ENCODE results near the gene ODAD3. TPM values are rescaled to one million over a fixed set of nuclear protein-coding genes. Genes with fewer than 3 reads are reported as not detected.

Gene ODAD3
- total and polyA plus RNA-seq, 2 donors (not counting 1 experiment from before 2014, with no cell fraction given): 0.18 to 0.62 TPM

- Mint-ChIP-seq H3K9me3 (ENCODE audit: insufficient read depth) (no peaks in the 10 kb centered on the region), H3K4me3 (peak overlapping the region; percentile 78), H3K4me1 (peaks cover 33% of the 10 kb centered on the region), H3K27ac (peak overlapping the region; percentile 89), H3K27me3 (no peaks in the 10 kb centered on the region)
- Histone ChIP-seq H3K79me2 (ENCODE audit: control insufficient read depth, insufficient read depth, low read length) (peaks cover 33% of the 10 kb centered on the region), H3K27me3 (replicated peaks in 1 of 4; ENCODE audit: control extremely low read depth in 1 of 4, control insufficient read depth in 3 of 4, insufficient read depth in 4 of 4, low read length in 3 of 4) (no peaks in the 10 kb centered on the region), H4K20me1 (ENCODE audit: control insufficient read depth, insufficient read depth, low read length, poor library complexity, severe bottlenecking) (peaks cover 19% of the 10 kb centered on the region), H3K4me1 (ENCODE audit: control insufficient read depth in 2 of 2, insufficient read depth in 2 of 2, low read length in 2 of 2) (peaks cover 27 to 40% of the 10 kb centered on the region in 2 donors), H3K9me3 (ENCODE audit: control extremely low read depth in 1 of 3, control insufficient read depth in 2 of 3, insufficient read depth in 1 of 3, low read length in 2 of 3) (peaks cover 0 to 2% (median 0%) of the 10 kb centered on the region in 3 donors), H3K36me3 (replicated peaks in 1 of 2; ENCODE audit: control extremely low read depth in 1 of 2, control insufficient read depth in 1 of 2, extremely low read depth in 1 of 2, insufficient read depth in 2 of 2, low read length in 1 of 2) (peaks cover 0 to 50% of the 10 kb centered on the region in 2 experiments), H3K27ac (ENCODE audit: low read length in 2 of 2) (peak overlapping the region; percentile 87 to 88), H3K4me3 (ENCODE audit: control extremely low read depth in 1 of 5, extremely low read depth in 1 of 5, insufficient read depth in 1 of 5, low read depth in 2 of 5, low read length in 4 of 5) (no peak overlapping the region), H3K4me2 (replicated peaks; ENCODE audit: low read depth, low read length, poor library complexity, severe bottlenecking) (peak overlapping the region; percentile 51), H2AFZ (ENCODE audit: insufficient read depth, low read depth, low read length, poor library complexity, severe bottlenecking) (no peak overlapping the region), H3K9ac (ENCODE audit: low read length) (no peak overlapping the region)
- CTCF ChIA-PET: interaction anchor here (1.0 kb wide), 1 partner anchor 57 kb away, joined by 5 read pairs; no protein-coding TSS in a partner anchor
- TF ChIP-seq CTCF (IDR thresholded peaks at IDR 0.05) (no peak), EZH2 (IDR thresholded peaks at IDR 0.05; ENCODE audit: borderline replicate concordance, insufficient read depth, low read depth, low read length, poor library complexity, severe bottlenecking) (no peak)
- intact Hi-C loops (cut with micrococcal nuclease): loop anchor here (5.0 kb wide), 1 partner anchor 144 kb away; no protein-coding TSS in a partner anchor
- POLR2A ChIA-PET: interaction anchor here (0.7 kb wide), 1 partner anchor 178 kb away, joined by 3 read pairs; no protein-coding TSS in a partner anchor
- 2% methylated on average over 5 of the region's 9 CpGs for WGBS (ENCODE audit: insufficient coverage)
- ATAC-seq (ENCODE audit: low read depth) (peak; percentile 11), DNase-seq (peak; percentile 90)
Measured at GRCh38 chr19:11437955-11438354, 3.0 kb upstream of the ODAD3 start.

- Histone ChIP-seq H3K4me2 (replicated peaks; ENCODE audit: low read depth, low read length, poor library complexity, severe bottlenecking) (peak overlapping the region; percentile 97), H3K79me2 (ENCODE audit: control insufficient read depth, insufficient read depth, low read length) (peaks cover 33% of the 10 kb centered on the region), H3K9me3 (ENCODE audit: control extremely low read depth in 1 of 3, control insufficient read depth in 2 of 3, insufficient read depth in 1 of 3, low read length in 2 of 3) (peaks cover 0 to 2% (median 0%) of the 10 kb centered on the region in 3 donors), H3K4me3 (ENCODE audit: control extremely low read depth in 1 of 5, extremely low read depth in 1 of 5, insufficient read depth in 1 of 5, low read depth in 2 of 5, low read length in 4 of 5) (peak overlapping the region; percentile 76 to 95 (median 80)), H3K27ac (ENCODE audit: low read length in 2 of 2) (peak overlapping the region; percentile 70 to 92), H3K9ac (ENCODE audit: low read length) (peak overlapping the region; percentile 95), H3K36me3 (replicated peaks in 1 of 2; ENCODE audit: control extremely low read depth in 1 of 2, control insufficient read depth in 1 of 2, extremely low read depth in 1 of 2, insufficient read depth in 2 of 2, low read length in 1 of 2) (peaks cover 0 to 30% of the 10 kb centered on the region in 2 experiments), H4K20me1 (ENCODE audit: control insufficient read depth, insufficient read depth, low read length, poor library complexity, severe bottlenecking) (peaks cover 2% of the 10 kb centered on the region), H3K27me3 (replicated peaks in 1 of 4; ENCODE audit: control extremely low read depth in 1 of 4, control insufficient read depth in 3 of 4, insufficient read depth in 4 of 4, low read length in 3 of 4) (no peaks in the 10 kb centered on the region), H2AFZ (ENCODE audit: insufficient read depth, low read depth, low read length, poor library complexity, severe bottlenecking) (peak overlapping the region; percentile 99), H3K4me1 (ENCODE audit: control insufficient read depth in 2 of 2, insufficient read depth in 2 of 2, low read length in 2 of 2) (peaks cover 27 to 40% of the 10 kb centered on the region in 2 donors)
- ChIA-PET CTCF (interaction anchor here (0.6 to 1.4 kb wide), 12 partner anchors 8 to 142 kb away, joined by 3 to 17 read pairs (median 4); partner anchors contain the start of gene SWSAP1), POLR2A (interaction anchor here (0.6 to 1.4 kb wide), 6 partner anchors 13 to 463 kb away, joined by 3 to 15 read pairs (median 5); partner anchors contain the start of gene SWSAP1)
- DNase-seq (no peak), ATAC-seq (ENCODE audit: low read depth) (no peak)
- TF ChIP-seq EZH2 (IDR thresholded peaks at IDR 0.05; ENCODE audit: borderline replicate concordance, insufficient read depth, low read depth, low read length, poor library complexity, severe bottlenecking) (no peak), CTCF (IDR thresholded peaks at IDR 0.05) (no peak)
- Mint-ChIP-seq H3K4me3 (peak overlapping the region; percentile 96), H3K4me1 (peaks cover 30% of the 10 kb centered on the region), H3K27me3 (no peaks in the 10 kb centered on the region), H3K9me3 (ENCODE audit: insufficient read depth) (no peaks in the 10 kb centered on the region), H3K27ac (peak overlapping the region; percentile 88)
- WGBS (ENCODE audit: insufficient coverage): 4% methylated on average over 17 of the region's 21 CpGs
- intact Hi-C loops (cut with micrococcal nuclease): loop anchor here (1.0 to 5.0 kb wide), 7 partner anchors 14 to 146 kb away; partner anchors contain the start of genes CCDC159, SWSAP1, TMEM205 and ZNF653
Measured at GRCh38 chr19:11435833-11436313, 952 bp upstream of the ODAD3 start.
